ENCODE data around the gene SLC25A41. TPM values are rescaled to one million over a fixed set of nuclear protein-coding genes. Genes with fewer than 3 reads are reported as not detected.

Gene SLC25A41
- total RNA-seq, 2 experiments from 2014 or later, result not detected

GRCh38 chr19:6458695-6459261, 25.2 kb upstream of the SLC25A41 start:
- intact Hi-C loops (cut with micrococcal nuclease), result no loop called here
- Mint-ChIP-seq H3K36me3 (peaks cover 26% of the 10 kb centered on the region), H3K27me3 (no peaks in the 10 kb centered on the region), H3K9me3 (peaks cover 23% of the 10 kb centered on the region), H3K4me1 (ENCODE audit: low read depth) (peaks cover 13% of the 10 kb centered on the region), H3K4me3 (peak overlapping the region; percentile 82), H3K27ac (no peak overlapping the region)
- no peak for DNase-seq
- ChIA-PET CTCF (no interaction called here), POLR2A (interaction anchor here (1.1 kb wide), 1 partner anchor 22 kb away, joined by 3 read pairs; the partner anchor contains the start of gene DENND1C)

- DNase-seq, result no peak
- intact Hi-C loops (cut with micrococcal nuclease), result no loop called here
- ChIA-PET CTCF (no interaction called here), POLR2A (no interaction called here)
- H3K27ac Mint-ChIP-seq, result no peak overlapping the region
- peak overlapping the region; percentile 82 for H3K4me3 Mint-ChIP-seq
- H3K27me3 Mint-ChIP-seq, result no peaks in the 10 kb centered on the region
- peaks cover 31% of the 10 kb centered on the region for H3K36me3 Mint-ChIP-seq
- H3K9me3 Mint-ChIP-seq, result peaks cover 27% of the 10 kb centered on the region
- peaks cover 12% of the 10 kb centered on the region for H3K4me1 Mint-ChIP-seq (ENCODE audit: low read depth)
These were observed 24.6 kb upstream of the SLC25A41 start for GRCh38 chr19:6457958-6458694.

- no peak overlapping the region for H3K27ac Mint-ChIP-seq
- H3K4me3 Mint-ChIP-seq, result no peak overlapping the region
- POLR2A ChIA-PET, result no interaction called here
- peaks cover 12% of the 10 kb centered on the region for H3K4me1 Mint-ChIP-seq (ENCODE audit: low read depth)
- no peaks in the 10 kb centered on the region for H3K27me3 Mint-ChIP-seq
- CTCF ChIA-PET, result no interaction called here
- intact Hi-C loops (cut with micrococcal nuclease), result no loop called here
- peaks cover 27% of the 10 kb centered on the region for H3K9me3 Mint-ChIP-seq
- no peak for DNase-seq
- H3K36me3 Mint-ChIP-seq, result peaks cover 36% of the 10 kb centered on the region
These were observed 22.4 kb upstream of the SLC25A41 start for GRCh38 chr19:6455924-6456323.

- DNase-seq, result no peak
- Mint-ChIP-seq H3K4me1 (ENCODE audit: low read depth) (peaks cover 6% of the 10 kb centered on the region), H3K36me3 (peaks cover 39% of the 10 kb centered on the region), H3K9me3 (peaks cover 27% of the 10 kb centered on the region), H3K4me3 (no peak overlapping the region), H3K27me3 (no peaks in the 10 kb centered on the region), H3K27ac (no peak overlapping the region)
- ChIA-PET CTCF (interaction anchor here (0.6 kb wide), 1 partner anchor 15 kb away, joined by 3 read pairs; no protein-coding TSS in a partner anchor), POLR2A (no interaction called here)
- intact Hi-C loops (cut with micrococcal nuclease), result no loop called here
These were observed 20.5 kb upstream of the SLC25A41 start for GRCh38 chr19:6453951-6454565.

- ChIA-PET CTCF (no interaction called here), POLR2A (no interaction called here)
- Mint-ChIP-seq H3K4me3 (no peak overlapping the region), H3K4me1 (ENCODE audit: low read depth) (no peaks in the 10 kb centered on the region), H3K9me3 (peaks cover 27% of the 10 kb centered on the region), H3K27ac (no peak overlapping the region), H3K36me3 (peaks cover 39% of the 10 kb centered on the region), H3K27me3 (no peaks in the 10 kb centered on the region)
- intact Hi-C loops (cut with micrococcal nuclease), result no loop called here
- DNase-seq, result no peak
These were observed 19.3 kb upstream of the SLC25A41 start for GRCh38 chr19:6452899-6453298.

- Mint-ChIP-seq H3K4me1 (ENCODE audit: low read depth) (no peaks in the 10 kb centered on the region), H3K36me3 (peaks cover 39% of the 10 kb centered on the region), H3K4me3 (no peak overlapping the region), H3K9me3 (peaks cover 27% of the 10 kb centered on the region), H3K27me3 (no peaks in the 10 kb centered on the region), H3K27ac (no peak overlapping the region)
- POLR2A ChIA-PET, result no interaction called here
- intact Hi-C loops (cut with micrococcal nuclease), result no loop called here
- no peak for DNase-seq
- CTCF ChIA-PET, result no interaction called here
These were observed 18.7 kb upstream of the SLC25A41 start for GRCh38 chr19:6452223-6452614.

GRCh38 chr19:6451583-6452222, 18.1 kb upstream of the SLC25A41 start:
- Mint-ChIP-seq H3K4me3 (no peak overlapping the region), H3K27ac (no peak overlapping the region)

GRCh38 chr19:6450166-6450565, 16.6 kb upstream of the SLC25A41 start:
- intact Hi-C loops (cut with micrococcal nuclease), result no loop called here
- H3K4me3 Mint-ChIP-seq, result no peak overlapping the region
- no peaks in the 10 kb centered on the region for H3K4me1 Mint-ChIP-seq (ENCODE audit: low read depth)
- POLR2A ChIA-PET, result no interaction called here
- H3K27ac Mint-ChIP-seq, result no peak overlapping the region
- peaks cover 33% of the 10 kb centered on the region for H3K36me3 Mint-ChIP-seq
- H3K9me3 Mint-ChIP-seq, result peaks cover 18% of the 10 kb centered on the region
- CTCF ChIA-PET, result interaction anchor here (0.7 kb wide), 1 partner anchor 37 kb away, joined by 3 read pairs; no protein-coding TSS in a partner anchor
- H3K27me3 Mint-ChIP-seq, result no peaks in the 10 kb centered on the region
- DNase-seq, result no peak

More at GRCh38 chr19:6451583-6452222, 18.1 kb upstream of the SLC25A41 start:
- H3K27me3 Mint-ChIP-seq, result no peaks in the 10 kb centered on the region
- DNase-seq, result no peak
- no peaks in the 10 kb centered on the region for H3K4me1 Mint-ChIP-seq (ENCODE audit: low read depth)
- intact Hi-C loops (cut with micrococcal nuclease), result no loop called here
- POLR2A ChIA-PET, result no interaction called here
- peaks cover 40% of the 10 kb centered on the region for H3K36me3 Mint-ChIP-seq
- CTCF ChIA-PET, result no interaction called here
- peaks cover 27% of the 10 kb centered on the region for H3K9me3 Mint-ChIP-seq

- DNase-seq, result no peak
- Mint-ChIP-seq H3K4me3 (no peak overlapping the region), H3K27me3 (no peaks in the 10 kb centered on the region), H3K9me3 (no peaks in the 10 kb centered on the region), H3K36me3 (peaks cover 14% of the 10 kb centered on the region), H3K4me1 (ENCODE audit: low read depth) (no peaks in the 10 kb centered on the region), H3K27ac (no peak overlapping the region)
- POLR2A ChIA-PET, result no interaction called here
- intact Hi-C loops (cut with micrococcal nuclease), result no loop called here
- CTCF ChIA-PET, result no interaction called here
These were observed 14.5 kb upstream of the SLC25A41 start for GRCh38 chr19:6448045-6448444.

GRCh38 chr19:6446452-6446851, 12.9 kb upstream of the SLC25A41 start:
- intact Hi-C loops (cut with micrococcal nuclease), result no loop called here
- no peak for DNase-seq
- Mint-ChIP-seq H3K4me1 (ENCODE audit: low read depth) (no peaks in the 10 kb centered on the region), H3K4me3 (no peak overlapping the region), H3K36me3 (peaks cover 10% of the 10 kb centered on the region), H3K9me3 (no peaks in the 10 kb centered on the region), H3K27me3 (no peaks in the 10 kb centered on the region), H3K27ac (no peak overlapping the region)
- POLR2A ChIA-PET, result no interaction called here
- CTCF ChIA-PET, result no interaction called here

- Mint-ChIP-seq H3K4me3 (no peak overlapping the region), H3K27me3 (no peaks in the 10 kb centered on the region), H3K4me1 (ENCODE audit: low read depth) (no peaks in the 10 kb centered on the region), H3K9me3 (no peaks in the 10 kb centered on the region), H3K36me3 (peaks cover 6% of the 10 kb centered on the region), H3K27ac (no peak overlapping the region)
- ChIA-PET POLR2A (no interaction called here), CTCF (no interaction called here)
- no peak for DNase-seq
- intact Hi-C loops (cut with micrococcal nuclease), result no loop called here
These were observed 10.4 kb upstream of the SLC25A41 start for GRCh38 chr19:6443986-6444385.

- Mint-ChIP-seq H3K27me3 (no peaks in the 10 kb centered on the region), H3K4me3 (no peak overlapping the region), H3K4me1 (ENCODE audit: low read depth) (no peaks in the 10 kb centered on the region), H3K9me3 (no peaks in the 10 kb centered on the region), H3K27ac (no peak overlapping the region), H3K36me3 (peaks cover 6% of the 10 kb centered on the region)
- CTCF ChIA-PET, result no interaction called here
- POLR2A ChIA-PET, result no interaction called here
- DNase-seq, result no peak
- intact Hi-C loops (cut with micrococcal nuclease), result no loop called here
These were observed 8.6 kb upstream of the SLC25A41 start for GRCh38 chr19:6442087-6442688.

All from activated CD4-positive, alpha-beta memory T cell treated with anti-CD3 and anti-CD28 coated beads for 36 hours (primary cell).